Gastrocnemius medialis (tissue), 4 donors: ENCODE measurements around the gene NUSAP1.

ENCODE experiments used
- CTCF ChIP-seq, 5 experiments: fragments of 450-650 bp in 3 of 5; fragments of 200-600 bp in 2 of 5; sonication (generic) in 2 of 5; IDR thresholded peaks in 4 of 5; conservative IDR thresholded peaks in 1 of 5; 1 replicate in 4 of 5; 2 replicates in 1 of 5; pipeline ENCODE4 v1.5.1; 2016 to 2019; ENCODE audit warnings: antibody characterized with exemption in 5 of 5, mild to moderate bottlenecking in 3 of 5, moderate library complexity in 3 of 5
- POLR2A ChIP-seq, 2 donors: fragments of 450-650 bp; IDR thresholded peaks; one replicate each; pipeline ENCODE4 v1.6.1; 2017; ENCODE audit warnings: antibody characterized with exemption in 2 of 2, mild to moderate bottlenecking in 2 of 2, moderate library complexity in 2 of 2

GRCh38 chr15:41367418-41367817 is 34.7 kb downstream of the NUSAP1 start:
- TF ChIP-seq CTCF (IDR thresholded peaks at IDR 0.05 in 4 of 5, conservative IDR thresholded peaks at IDR 0.05 in 1 of 5), result no peak
- no peak for TF ChIP-seq POLR2A (IDR thresholded peaks at IDR 0.05)
